Rectal smooth muscle tissue (tissue), 1 donor: Measurements from ENCODE around the gene KLB.
"Not testable (repeated sequence)": the region's sequence is repeated elsewhere in the genome, so short reads cannot be mapped to it uniquely, and the experiment has no call there.

Experiments
- H3K27ac ChIP-seq: one replicate; pipeline ENCODE4 v1.7.0; 2013; ENCODE audit warnings: low read depth, low read length, inconsistent platforms
- H3K27me3 ChIP-seq: one replicate; pipeline ENCODE4 v1.7.0; 2013; ENCODE audit warnings: low read length; ENCODE audit not compliant: control insufficient read depth, insufficient read depth
- H3K36me3 ChIP-seq: one replicate; pipeline ENCODE4 v1.7.0; 2013; ENCODE audit warnings: low read length; ENCODE audit not compliant: control insufficient read depth, insufficient read depth
- H3K4me1 ChIP-seq: one replicate; pipeline ENCODE4 v1.7.0; 2013; ENCODE audit warnings: low read length; ENCODE audit not compliant: control insufficient read depth, insufficient read depth
- H3K4me3 ChIP-seq: one replicate; pipeline ENCODE4 v1.7.0; 2013; ENCODE audit warnings: low read length
- H3K9ac ChIP-seq: one replicate; pipeline ENCODE4 v1.7.0; 2013; ENCODE audit warnings: low read length

KLB gene

DNA sequence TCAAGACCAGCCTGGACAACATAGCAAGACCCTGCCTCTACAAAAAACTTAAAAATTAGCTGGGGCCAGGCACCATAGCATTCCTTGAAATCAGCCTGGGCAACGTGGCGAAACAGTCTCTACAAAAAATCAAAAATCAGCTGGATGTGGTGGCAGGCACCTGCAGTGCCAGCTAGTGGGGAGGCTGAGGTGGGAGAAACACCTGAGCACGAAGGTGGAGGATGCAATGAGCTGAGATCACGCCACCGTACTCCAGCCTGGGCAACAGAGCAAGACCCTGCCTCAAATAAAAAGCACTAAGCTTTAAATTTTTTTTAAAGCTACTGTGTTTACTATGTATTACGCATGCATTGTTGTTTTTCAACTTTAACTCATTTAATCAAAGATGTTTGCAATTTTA, 48.8 kb downstream of the KLB start:
- Histone ChIP-seq H3K27ac (no peak overlapping the region), H3K4me3 (no peak overlapping the region), H3K4me1 (peaks cover 13% of the 10 kb centered on the region), H3K36me3 (peaks cover 16% of the 10 kb centered on the region), H3K9ac (no peak overlapping the region), H3K27me3 (no peaks in the 10 kb centered on the region)

DNA sequence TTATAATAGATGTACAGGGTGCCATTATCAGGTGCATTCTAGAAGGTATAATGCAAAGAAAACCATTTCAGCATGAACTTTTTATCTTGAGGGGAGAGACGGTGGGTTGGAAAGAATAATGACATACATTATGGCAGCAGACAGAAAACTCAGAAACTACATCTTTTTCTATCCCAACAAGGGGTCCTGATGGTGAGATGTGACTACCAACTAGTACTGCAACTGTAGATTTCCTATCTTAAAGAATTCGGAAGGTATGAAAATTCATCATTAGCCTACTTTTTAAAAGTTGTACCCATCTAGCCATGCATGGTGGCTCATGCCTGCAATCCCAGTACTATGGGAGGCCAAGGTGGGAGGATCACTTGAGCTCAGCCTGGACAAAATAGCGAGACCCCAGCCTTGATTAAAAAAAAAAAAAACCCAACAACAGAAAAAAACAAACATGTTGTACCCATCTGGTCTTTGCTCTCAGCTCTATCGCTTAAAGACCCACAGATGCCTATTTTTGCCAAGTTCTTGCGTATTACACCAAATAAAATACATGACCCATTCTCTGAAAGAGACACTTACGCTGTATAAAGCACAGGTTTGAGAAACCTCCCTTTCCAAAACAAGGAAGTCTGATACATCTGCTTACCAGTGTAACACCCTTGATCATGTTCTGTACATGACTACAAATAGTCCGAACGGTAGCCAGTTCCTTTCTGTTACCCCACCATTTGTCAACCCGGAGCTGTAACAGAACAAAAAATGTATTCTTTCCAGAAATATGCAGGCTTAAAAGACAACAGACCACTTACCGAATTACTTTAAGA, 50.4 kb downstream of the KLB start:
- peaks cover 9% of the 10 kb centered on the region for H3K36me3 ChIP-seq
- peak overlapping the region; percentile 78 for H3K4me3 ChIP-seq
- peaks cover 13% of the 10 kb centered on the region for H3K4me1 ChIP-seq
- no peaks in the 10 kb centered on the region for H3K27me3 ChIP-seq
- no peak overlapping the region for H3K27ac ChIP-seq
- no peak overlapping the region for H3K9ac ChIP-seq

GRCh38 chr4:39458161-39458504, 51.4 kb downstream of the KLB start:
- peak overlapping the region; percentile 93 for H3K27ac ChIP-seq
- H3K36me3 ChIP-seq, H3K27me3 ChIP-seq: not testable (repeated sequence)
- H3K9ac ChIP-seq, result peak overlapping the region; percentile 77
- peaks cover 13% of the 10 kb centered on the region for H3K4me1 ChIP-seq
- H3K4me3 ChIP-seq, result peak overlapping the region; percentile 78

GRCh38 chr4:39458505-39459300, 52.0 kb downstream of the KLB start, which contains the start of the genes LIAS and RPL9:
LIAS (plus strand) TSS chr4:39459056; CDS start chr4:39459118, 62 bp downstream.
RPL9 (minus strand) TSS chr4:39458922; CDS start chr4:39458439, 483 bp downstream.
- H3K27me3 ChIP-seq, result no peaks in the 10 kb centered on the region
- peaks cover 8% of the 10 kb centered on the region for H3K36me3 ChIP-seq
- peak within 1 kb of the TSS; percentile 78 for H3K4me3 ChIP-seq
- peak within 1 kb of the TSS; percentile 93 for H3K27ac ChIP-seq
- peaks cover 13% of the 10 kb centered on the region for H3K4me1 ChIP-seq
- peak within 1 kb of the TSS; percentile 77 for H3K9ac ChIP-seq

GRCh38 chr4:39464886-39465501, 58.3 kb downstream of the KLB start:
- Histone ChIP-seq H3K4me1 (no peaks in the 10 kb centered on the region), H3K27ac (peak overlapping the region; percentile 9), H3K27me3 (no peaks in the 10 kb centered on the region)

DNA sequence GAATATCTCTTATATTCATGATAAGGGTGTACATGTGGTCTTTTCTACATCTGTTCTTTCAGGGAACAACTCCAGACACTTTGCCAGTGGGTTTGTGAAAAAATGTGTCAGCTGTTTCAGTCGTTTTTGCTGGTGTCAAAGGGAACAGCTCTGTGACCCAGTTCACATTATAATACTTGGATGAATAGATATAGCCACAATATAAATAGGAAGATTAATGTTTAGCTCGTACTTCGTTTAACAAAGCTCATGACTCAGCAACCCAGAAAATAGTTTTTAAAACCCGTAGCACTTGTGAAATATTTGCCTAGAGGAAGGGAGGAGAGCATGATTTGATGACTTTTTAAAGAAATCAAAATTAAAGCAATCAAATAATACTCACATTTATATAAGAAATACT, 60.0 kb downstream of the KLB start:
- Histone ChIP-seq H3K9ac (no peak overlapping the region), H3K4me1 (no peaks in the 10 kb centered on the region), H3K27me3 (no peaks in the 10 kb centered on the region), H3K36me3 (peaks cover 8% of the 10 kb centered on the region), H3K4me3 (no peak overlapping the region), H3K27ac (no peak overlapping the region)

More at GRCh38 chr4:39464886-39465501, 58.3 kb downstream of the KLB start:
- H3K36me3 ChIP-seq, result peaks cover 5% of the 10 kb centered on the region
- no peak overlapping the region for H3K4me3 ChIP-seq
- no peak overlapping the region for H3K9ac ChIP-seq

- Histone ChIP-seq H3K36me3 (peaks cover 8% of the 10 kb centered on the region), H3K4me3 (no peak overlapping the region), H3K4me1 (no peaks in the 10 kb centered on the region), H3K27me3 (no peaks in the 10 kb centered on the region), H3K9ac (no peak overlapping the region), H3K27ac (no peak overlapping the region)
Measured at GRCh38 chr4:39467464-39467863, 60.7 kb downstream of the KLB start.

- H3K4me3 ChIP-seq, result no peak overlapping the region
- no peaks in the 10 kb centered on the region for H3K4me1 ChIP-seq
- H3K27me3 ChIP-seq, result no peaks in the 10 kb centered on the region
- H3K27ac ChIP-seq, result peak overlapping the region; percentile 42
- no peak overlapping the region for H3K9ac ChIP-seq
- peaks cover 8% of the 10 kb centered on the region for H3K36me3 ChIP-seq
Measured at GRCh38 chr4:39469429-39470077, 62.8 kb downstream of the KLB start.

GRCh38 chr4:39470402-39470801, 63.7 kb downstream of the KLB start:
- peaks cover 5% of the 10 kb centered on the region for H3K36me3 ChIP-seq
- H3K27ac ChIP-seq, result no peak overlapping the region

GRCh38 chr4:39472396-39472795, 65.7 kb downstream of the KLB start:
- Histone ChIP-seq H3K36me3 (peaks cover 4% of the 10 kb centered on the region), H3K27ac (no peak overlapping the region), H3K4me1 (no peaks in the 10 kb centered on the region), H3K27me3 (no peaks in the 10 kb centered on the region), H3K9ac (no peak overlapping the region), H3K4me3 (no peak overlapping the region)

More at GRCh38 chr4:39470402-39470801, 63.7 kb downstream of the KLB start:
- Histone ChIP-seq H3K9ac (no peak overlapping the region), H3K4me3 (no peak overlapping the region), H3K4me1 (no peaks in the 10 kb centered on the region), H3K27me3 (no peaks in the 10 kb centered on the region)

DNA sequence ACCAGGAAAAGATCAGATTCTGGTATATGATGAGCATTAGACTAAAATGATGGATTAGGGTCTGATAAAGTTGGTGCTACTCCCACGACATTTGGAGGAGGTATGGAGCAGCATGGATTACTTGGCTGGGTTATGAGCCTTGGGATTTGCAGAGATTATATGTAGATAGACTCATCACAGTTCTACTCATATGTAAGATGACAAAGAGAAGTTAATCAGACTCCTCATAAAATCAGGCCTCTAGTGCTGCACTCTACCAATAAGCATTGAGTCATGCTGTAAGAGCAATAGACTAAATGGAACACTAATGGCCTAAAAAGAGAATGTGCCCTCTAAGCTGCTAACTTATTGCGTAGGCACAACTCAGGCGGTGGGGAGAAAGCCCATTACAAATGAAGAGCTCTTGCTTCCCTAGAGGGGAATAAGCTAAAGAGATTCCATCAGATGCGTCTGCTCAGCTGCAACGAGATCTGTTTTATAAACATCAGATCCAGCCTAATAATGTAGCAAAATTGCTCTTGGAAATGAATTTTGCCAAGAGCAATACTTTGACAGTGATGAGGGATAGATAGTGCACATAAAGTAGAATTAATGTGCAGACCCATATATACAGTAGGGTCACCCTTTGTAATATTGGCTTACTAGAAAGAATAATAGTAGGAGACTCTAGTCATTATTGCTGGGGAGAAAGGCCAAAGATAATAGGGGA, 69.6 kb downstream of the KLB start:
- Histone ChIP-seq H3K27ac (no peak overlapping the region), H3K4me1 (no peaks in the 10 kb centered on the region), H3K9ac (no peak overlapping the region), H3K36me3 (no peaks in the 10 kb centered on the region), H3K4me3 (no peak overlapping the region), H3K27me3 (no peaks in the 10 kb centered on the region)
